Activated CD4-positive, CD25-positive, alpha-beta regulatory T cell treated with anti-CD3 and anti-CD28 coated beads, Interleukin-2, amount 50 U/mL, for 16 hours (primary cell): ENCODE results near the gene PEX14.

Source experiments
- DNase-seq: peaks from one replicate; pipeline ENCODE4 v3.0.0-alpha.2; 2020; ENCODE audit warnings: low read depth, low spot score

Gene PEX14

GRCh38 chr1:10678852-10679251 is 204.1 kb downstream of the PEX14 start:
- DNase-seq, result no peak

GRCh38 chr1:10679496-10680220 is 204.9 kb downstream of the PEX14 start:
- no peak for DNase-seq
